GM19240 (cell line): Measurements from ENCODE around the gene KLHL2.

Experiments used
- DNase-seq: peaks from one replicate; pipeline ENCODE4 v3.0.0; 2011; ENCODE audit warnings: low spot score; ENCODE audit not compliant: insufficient read length

KLHL2 gene

GRCh38 chr4:165360985-165361670, 153.8 kb downstream of the KLHL2 start:
- DNase-seq: no peak

- DNase-seq: no peak
Measured at GRCh38 chr4:165361810-165362209, 154.4 kb downstream of the KLHL2 start.

GRCh38 chr4:165364452-165365080, 157.2 kb downstream of the KLHL2 start:
- DNase-seq: no peak

- no peak for DNase-seq
Measured at GRCh38 chr4:165367040-165367439, 159.7 kb downstream of the KLHL2 start.

GRCh38 chr4:165368114-165368513, 160.8 kb downstream of the KLHL2 start:
- DNase-seq: no peak

- no peak for DNase-seq
Measured at GRCh38 chr4:165368567-165368966, 161.2 kb downstream of the KLHL2 start.

- DNase-seq: no peak
Measured at GRCh38 chr4:165369522-165369921, 162.2 kb downstream of the KLHL2 start.

- no peak for DNase-seq
Measured at GRCh38 chr4:165370530-165370929, 163.2 kb downstream of the KLHL2 start.
